GM21576 (cell line): ENCODE results near the gene ARPC2.

ENCODE experiments used
- ATAC-seq: cut with Tn5 transposase; IDR thresholded peaks from one replicate; pipeline ENCODE4 v1.9.1; 2021; ENCODE audit warnings: mild to moderate bottlenecking, moderate library complexity; ENCODE audit not compliant: unreplicated experiment

Gene ARPC2

GRCh38 chr2:218216336-218216673, 684 bp upstream of the ARPC2 start:
- no peak for ATAC-seq

DNA sequence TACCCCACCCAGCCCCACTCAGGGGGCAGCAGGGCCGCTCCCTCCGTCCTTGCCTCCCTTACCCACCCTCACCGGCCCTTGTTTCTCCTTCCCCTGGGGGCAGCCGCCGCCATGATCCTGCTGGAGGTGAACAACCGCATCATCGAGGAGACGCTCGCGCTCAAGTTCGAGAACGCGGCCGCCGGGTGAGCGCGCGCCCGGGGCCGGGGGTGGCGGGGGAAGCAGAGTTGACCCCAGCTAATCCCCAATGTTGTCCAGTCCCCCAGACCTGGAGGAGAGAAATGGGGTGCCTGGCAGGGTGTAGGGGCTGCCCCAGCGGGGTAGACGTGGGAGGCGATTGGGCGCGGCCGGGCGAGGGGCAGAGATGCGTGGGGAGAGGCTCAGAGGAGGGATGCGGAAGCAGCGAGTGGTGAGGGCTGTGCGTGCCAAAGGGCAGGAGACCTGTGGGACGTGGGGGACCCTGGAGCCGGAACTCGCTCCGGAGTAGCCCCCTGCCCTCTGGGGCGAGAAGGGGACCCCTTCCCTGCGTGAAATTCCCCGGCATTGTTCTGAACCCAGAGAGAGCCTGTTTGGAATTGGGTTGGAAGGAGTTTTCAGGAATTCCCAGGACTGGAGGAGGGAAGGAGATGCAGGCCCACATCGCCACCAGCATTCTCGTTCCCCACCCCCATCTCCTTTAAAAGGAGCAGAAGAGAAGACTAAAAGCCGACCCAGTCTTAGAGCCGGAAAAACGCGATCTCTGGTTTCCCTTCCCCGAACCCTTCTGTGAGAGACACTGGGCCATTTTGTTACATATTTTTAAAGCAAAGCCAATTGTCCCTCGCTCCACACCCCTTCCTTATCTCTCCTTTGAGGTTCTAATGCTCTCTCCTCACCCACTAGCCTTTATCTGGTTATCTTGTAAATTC, 625 bp downstream of the ARPC2 start:
- peak; percentile 37 for ATAC-seq

DNA sequence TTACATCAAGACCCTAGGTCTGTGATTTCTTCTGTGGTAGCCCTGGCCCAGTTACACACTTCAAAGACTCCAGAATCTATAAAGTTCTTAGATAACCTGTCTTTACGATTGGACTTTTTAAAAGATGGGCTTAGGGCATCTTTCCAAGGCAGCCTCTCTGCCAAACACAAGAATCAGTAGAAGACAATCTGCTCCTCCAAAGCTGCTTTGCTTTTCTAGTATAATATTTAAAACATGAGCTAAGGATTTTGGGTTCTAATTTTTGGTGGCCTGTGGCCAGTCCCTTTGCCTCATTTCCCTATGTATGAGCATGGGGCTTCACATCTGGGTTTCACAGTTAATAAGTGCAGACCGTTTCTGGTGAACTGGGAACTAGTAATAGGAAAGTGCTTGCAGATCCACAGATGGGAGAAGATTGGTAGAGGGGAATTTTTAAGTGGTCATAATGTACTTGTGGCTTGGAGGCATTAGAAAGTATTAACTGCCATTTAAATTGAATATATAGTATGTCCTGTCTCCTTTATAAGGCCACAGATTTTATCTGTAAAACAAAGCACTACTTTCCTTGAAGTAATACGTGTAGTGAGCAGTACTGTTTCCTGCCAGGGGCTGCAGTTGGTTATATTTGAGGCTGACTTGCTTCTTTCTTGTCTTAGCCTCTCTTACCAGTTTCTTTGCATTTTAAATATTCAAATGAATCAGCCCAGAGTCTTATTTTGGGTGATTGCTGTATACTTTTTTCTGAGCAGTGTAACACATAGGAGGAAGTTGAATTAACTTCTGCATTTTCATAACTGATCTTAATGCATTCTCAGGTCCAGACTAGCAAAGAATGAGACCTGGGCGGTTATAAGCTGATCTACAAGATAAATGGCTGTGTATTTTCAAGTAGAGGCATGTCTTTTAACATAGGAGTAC, 1.5 kb downstream of the ARPC2 start:
- peak; percentile 37 for ATAC-seq

GRCh38 chr2:218219934-218220333, 2.9 kb downstream of the ARPC2 start:
- no peak for ATAC-seq

DNA sequence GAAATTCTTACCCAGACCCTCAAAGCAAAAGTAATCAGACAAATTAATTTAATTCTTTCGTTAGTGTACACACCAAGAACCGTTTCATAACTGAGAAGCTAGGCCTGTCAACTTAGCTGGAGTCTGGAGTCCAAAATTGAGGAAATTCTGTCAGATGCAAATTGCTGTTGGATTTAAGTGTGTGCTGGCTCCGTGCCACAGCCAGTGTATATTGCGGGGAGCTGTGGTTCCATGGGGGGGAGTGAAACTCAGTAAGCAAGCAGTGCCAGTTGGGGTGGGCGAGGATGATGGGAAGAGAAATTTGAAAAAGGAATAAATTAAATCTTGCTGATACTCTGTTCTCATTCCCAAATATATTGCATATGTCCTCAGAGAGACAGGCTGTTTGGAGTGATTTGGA, 4.0 kb downstream of the ARPC2 start:
- no peak for ATAC-seq

DNA sequence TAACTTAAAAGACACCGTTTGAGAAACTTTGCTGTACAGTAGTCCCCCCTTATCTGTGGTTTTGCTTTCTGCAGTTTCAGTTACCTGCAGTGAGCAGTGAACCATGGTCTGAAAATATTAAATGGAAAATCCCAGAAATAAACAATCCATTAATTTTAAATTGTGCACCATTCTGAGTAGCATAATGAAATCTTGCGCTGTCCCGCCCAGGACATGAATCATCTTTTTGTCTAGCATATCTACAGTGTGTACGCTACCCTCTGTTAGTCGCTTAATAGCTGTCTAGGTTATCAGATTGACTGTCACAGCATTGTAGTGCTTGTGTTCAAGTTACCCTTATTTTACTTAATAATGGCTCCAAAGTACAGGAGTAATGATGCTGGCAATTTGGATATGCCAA, 6.1 kb downstream of the ARPC2 start:
- no peak for ATAC-seq

- no peak for ATAC-seq
Measured at GRCh38 chr2:218224186-218224585, 7.2 kb downstream of the ARPC2 start.

DNA sequence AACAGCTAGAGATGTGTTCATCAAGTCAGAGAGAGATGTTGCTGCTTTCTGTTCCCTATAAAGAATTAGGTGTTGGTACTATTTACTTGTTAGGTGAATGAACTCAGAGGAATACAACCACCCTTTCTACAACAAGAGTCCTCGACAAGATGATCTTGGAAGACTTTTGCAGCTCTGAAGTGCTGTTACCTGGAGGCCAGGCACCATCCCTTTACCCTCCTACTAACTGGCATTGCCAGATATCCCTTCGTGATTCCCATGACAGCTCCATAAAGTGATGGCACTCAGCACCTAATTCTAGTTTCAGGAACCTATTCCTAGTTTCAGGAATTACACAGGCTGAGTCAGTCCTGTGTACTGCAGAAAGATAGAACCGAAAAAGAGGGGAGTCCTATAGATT, 9.9 kb downstream of the ARPC2 start:
- ATAC-seq, result no peak

DNA sequence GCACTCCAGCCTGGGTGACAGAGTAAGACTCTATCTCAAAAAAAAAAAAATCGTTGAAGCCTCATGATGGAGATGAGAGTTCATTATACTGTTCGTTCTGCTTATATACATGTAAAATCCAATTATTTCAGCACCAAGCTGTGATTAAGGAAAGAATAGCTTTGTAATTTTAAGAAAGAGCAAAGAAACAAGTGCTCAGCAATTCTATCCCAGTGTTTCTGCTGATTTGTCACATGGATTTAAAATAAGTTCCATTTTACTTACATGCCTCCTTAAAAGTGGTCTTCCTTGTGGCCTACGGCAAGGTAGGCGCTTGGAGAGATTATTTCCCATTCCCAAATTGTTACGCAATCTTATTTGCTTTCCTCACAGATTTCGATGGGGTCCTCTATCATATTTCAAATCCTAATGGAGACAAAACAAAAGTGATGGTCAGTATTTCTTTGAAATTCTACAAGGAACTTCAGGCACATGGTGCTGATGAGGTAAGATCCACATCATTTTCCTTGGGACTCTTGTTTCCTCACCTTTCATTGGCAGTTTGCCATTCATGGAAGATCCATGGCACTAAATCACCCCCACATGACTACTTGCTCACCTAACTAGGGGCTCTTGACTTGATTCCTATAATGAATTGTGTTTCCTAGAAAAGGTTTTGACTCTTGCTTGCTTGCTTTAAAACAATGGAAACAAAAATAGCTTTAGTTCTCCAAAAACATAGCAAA, 11.5 kb downstream of the ARPC2 start:
- no peak for ATAC-seq

- ATAC-seq, result peak; percentile 91
Measured at GRCh38 chr2:218229239-218229638, 12.2 kb downstream of the ARPC2 start.

GRCh38 chr2:218229851-218230250, 12.9 kb downstream of the ARPC2 start:
- no peak for ATAC-seq

DNA sequence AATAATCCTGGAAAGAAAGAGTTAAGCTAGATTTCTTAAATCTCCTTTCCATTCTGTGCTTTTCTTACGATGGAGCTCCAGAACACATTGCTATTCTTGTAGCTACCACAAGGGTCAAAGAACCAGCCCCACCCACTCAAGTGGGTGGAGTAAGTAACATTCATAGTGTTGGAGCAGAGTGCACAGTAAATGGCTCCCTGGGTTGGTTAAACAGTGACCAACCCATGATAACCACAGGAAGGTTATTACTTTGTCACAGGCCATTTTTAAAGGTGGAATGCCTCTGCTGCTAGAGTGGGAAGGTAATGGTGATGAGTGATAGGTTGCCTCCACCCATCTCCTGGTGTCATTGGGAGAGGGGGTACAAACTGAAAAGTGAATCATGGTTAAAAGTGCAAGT, 13.9 kb downstream of the ARPC2 start:
- ATAC-seq, result peak; percentile 36

GRCh38 chr2:218233543-218233942, 16.6 kb downstream of the ARPC2 start:
- no peak for ATAC-seq

DNA sequence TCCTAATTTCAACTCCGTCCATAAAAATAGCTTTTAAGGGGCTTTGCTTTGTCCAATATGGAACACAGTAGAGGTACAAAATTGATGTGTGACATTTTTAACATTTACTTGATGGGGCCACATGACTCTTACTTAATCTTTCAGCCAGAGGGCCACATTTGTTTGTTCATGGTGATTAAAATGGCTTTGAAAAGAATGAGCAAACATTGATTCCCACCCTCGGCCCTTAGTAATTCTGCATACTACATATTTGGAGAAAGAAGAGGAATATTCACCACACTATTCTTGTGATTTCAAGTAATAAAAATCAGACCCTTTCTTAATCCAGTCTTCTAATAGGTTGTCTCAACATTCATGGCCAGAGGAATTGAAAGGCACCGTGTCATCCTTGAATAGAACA, 17.5 kb downstream of the ARPC2 start:
- ATAC-seq, result no peak

DNA sequence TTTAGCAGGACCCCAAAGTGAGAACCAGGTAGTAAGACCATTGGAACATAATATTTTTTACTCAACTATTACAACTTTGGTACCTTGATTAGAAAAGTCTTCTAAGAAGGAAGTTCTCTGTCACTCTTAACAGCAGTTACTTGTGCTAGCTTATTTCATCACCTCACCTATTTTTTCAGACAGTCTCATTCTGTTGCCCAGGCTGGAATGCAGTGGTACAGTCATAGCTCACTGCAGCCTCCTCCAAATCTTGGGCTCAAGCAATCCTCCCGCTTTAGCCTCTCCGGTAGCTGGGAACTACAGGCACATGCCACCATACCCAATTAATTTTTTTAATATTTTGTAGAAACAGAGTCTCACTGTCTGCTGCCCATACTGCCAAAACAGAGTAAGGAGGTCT, 18.0 kb downstream of the ARPC2 start:
- no peak for ATAC-seq

DNA sequence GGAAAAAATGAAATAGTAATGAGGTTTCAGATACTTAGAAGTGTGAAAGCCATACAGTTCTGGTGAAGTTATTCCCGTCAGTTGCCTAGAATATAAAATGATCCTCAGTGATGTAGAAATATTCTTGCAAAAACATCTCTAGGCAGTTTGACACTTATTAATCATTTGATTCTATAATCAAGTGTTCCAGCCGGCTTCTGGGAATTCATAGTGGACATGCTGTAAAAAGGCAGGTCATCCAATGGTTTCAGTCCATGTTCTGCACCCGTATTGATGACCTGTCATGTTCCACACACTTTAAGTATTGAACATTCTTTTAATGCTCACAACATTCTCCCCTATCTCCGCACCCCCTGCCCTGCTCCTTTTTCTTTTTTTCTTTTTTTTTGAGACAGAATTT, 19.8 kb downstream of the ARPC2 start:
- no peak for ATAC-seq

GRCh38 chr2:218238887-218239286, 21.9 kb downstream of the ARPC2 start:
- no peak for ATAC-seq

DNA sequence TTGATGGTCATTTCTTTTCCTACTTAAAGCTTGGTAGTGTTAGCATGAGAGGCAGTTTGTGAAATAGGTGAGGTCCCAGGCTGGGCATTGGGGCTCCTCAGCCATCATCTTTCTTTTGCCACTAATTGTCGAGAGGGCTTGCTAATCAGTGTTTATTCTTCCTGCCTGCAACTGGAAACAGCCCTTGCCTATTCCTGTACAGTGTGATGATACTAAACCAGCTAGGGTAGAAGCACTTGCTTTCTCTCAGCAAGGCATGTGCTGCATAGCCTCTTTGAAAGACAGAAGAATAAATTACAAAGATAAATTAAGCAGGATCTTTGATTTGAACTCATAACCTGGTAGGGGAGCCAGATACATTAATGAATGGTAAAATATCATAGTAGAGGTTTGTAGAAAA, 27.2 kb downstream of the ARPC2 start:
- no peak for ATAC-seq

DNA sequence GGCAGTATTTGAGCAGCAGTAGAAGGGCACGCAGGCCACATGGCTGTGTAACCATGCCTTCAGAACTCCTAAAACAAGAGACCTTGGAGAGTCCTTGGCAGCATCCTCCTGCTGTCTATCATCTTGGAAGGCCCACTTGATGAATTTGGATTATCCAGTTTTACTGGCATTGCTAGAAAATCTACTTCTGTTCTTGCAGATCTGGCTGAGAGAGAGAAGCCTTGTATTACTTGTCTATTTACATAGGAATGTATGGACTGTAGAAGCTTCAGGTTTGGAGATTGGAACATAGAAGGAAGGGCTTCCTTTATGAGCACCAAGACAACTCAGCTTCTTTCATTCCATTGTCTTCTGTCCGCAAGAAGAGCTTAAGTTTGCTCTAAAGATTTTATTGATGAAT, 27.7 kb downstream of the ARPC2 start:
- no peak for ATAC-seq

DNA sequence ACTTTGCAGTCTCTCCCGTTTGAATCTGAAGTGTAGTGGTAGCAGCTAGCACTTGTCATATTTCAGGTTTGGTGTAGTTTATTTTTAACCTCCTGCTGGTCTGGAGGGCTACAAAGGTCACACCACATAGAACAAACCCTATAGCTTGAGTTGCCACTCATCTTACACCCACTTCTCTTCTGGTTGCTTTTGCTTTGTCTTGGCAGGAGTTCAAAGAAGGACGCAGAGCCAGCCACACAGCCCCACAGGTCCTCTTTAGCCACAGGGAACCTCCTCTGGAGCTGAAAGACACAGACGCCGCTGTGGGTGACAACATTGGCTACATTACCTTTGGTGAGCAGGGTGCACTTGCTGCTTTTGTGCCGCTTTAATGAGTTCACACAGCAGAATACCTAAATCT, 28.2 kb downstream of the ARPC2 start:
- no peak for ATAC-seq

DNA sequence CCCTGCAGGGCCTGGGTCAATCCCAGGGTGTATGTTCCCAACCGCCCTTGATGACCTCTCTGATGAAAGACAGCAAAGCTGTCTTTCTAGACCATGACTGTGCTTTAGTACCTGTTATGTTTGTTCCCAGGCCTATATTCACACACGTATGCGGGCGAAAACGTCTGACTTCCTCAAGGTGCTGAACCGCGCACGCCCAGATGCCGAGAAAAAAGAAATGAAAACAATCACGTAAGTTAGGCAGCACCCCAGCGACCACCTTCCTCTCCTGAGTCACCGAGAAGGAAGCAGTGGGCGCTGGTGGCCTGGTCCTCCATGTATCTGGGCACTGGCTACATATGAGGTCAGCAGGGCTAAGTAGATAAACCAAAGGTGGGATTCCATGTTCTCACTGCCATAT, 32.7 kb downstream of the ARPC2 start:
- no peak for ATAC-seq
